OCI-M1 (cell line): ENCODE results near the gene CNOT6L.

Source experiments
- DNase-seq: peaks from one replicate; lab custom pipeline; 2025; lab: John Stamatoyannopoulos, UW

CNOT6L gene

GRCh38 chr4:77712675-77713074, 106.5 kb downstream of the CNOT6L start:
- no peak for DNase-seq

- DNase-seq, result peak; percentile 11
Measured at GRCh38 chr4:77711469-77711868, 107.7 kb downstream of the CNOT6L start.

- no peak for DNase-seq
Measured at GRCh38 chr4:77710684-77711083, 108.5 kb downstream of the CNOT6L start.

- DNase-seq, result no peak
Measured at GRCh38 chr4:77710059-77710458, 109.1 kb downstream of the CNOT6L start.

- no peak for DNase-seq
Measured at GRCh38 chr4:77706717-77707116, 112.5 kb downstream of the CNOT6L start.

GRCh38 chr4:77703666-77704065, 115.5 kb downstream of the CNOT6L start:
- no peak for DNase-seq

GRCh38 chr4:77701121-77701520, 118.0 kb downstream of the CNOT6L start:
- DNase-seq, result no peak

- DNase-seq, result peak; percentile 30
Measured at GRCh38 chr4:77699731-77700210, 119.4 kb downstream of the CNOT6L start.

- DNase-seq, result peak; percentile 86
Measured at GRCh38 chr4:77697860-77698590, 121.1 kb downstream of the CNOT6L start.

GRCh38 chr4:77695774-77696173, 123.4 kb downstream of the CNOT6L start:
- DNase-seq, result peak; percentile 10

- DNase-seq, result no peak
Measured at GRCh38 chr4:77692847-77693432, 126.2 kb downstream of the CNOT6L start.

GRCh38 chr4:77681792-77682191, 137.4 kb downstream of the CNOT6L start:
- DNase-seq, result no peak

GRCh38 chr4:77676842-77677241, 142.3 kb downstream of the CNOT6L start:
- no peak for DNase-seq

GRCh38 chr4:77671051-77671450, 148.1 kb downstream of the CNOT6L start:
- no peak for DNase-seq

- DNase-seq, result no peak
Measured at GRCh38 chr4:77669946-77670590, 149.1 kb downstream of the CNOT6L start.

GRCh38 chr4:77665381-77666069, 153.6 kb downstream of the CNOT6L start:
- DNase-seq, result peak; percentile 33
